Measurements from ENCODE around the gene REPIN1.

GRCh38 chr7:150396426-150396825 lies 27.8 kb downstream of the REPIN1 start:
- TF ChIP-seq, protein P1, sequence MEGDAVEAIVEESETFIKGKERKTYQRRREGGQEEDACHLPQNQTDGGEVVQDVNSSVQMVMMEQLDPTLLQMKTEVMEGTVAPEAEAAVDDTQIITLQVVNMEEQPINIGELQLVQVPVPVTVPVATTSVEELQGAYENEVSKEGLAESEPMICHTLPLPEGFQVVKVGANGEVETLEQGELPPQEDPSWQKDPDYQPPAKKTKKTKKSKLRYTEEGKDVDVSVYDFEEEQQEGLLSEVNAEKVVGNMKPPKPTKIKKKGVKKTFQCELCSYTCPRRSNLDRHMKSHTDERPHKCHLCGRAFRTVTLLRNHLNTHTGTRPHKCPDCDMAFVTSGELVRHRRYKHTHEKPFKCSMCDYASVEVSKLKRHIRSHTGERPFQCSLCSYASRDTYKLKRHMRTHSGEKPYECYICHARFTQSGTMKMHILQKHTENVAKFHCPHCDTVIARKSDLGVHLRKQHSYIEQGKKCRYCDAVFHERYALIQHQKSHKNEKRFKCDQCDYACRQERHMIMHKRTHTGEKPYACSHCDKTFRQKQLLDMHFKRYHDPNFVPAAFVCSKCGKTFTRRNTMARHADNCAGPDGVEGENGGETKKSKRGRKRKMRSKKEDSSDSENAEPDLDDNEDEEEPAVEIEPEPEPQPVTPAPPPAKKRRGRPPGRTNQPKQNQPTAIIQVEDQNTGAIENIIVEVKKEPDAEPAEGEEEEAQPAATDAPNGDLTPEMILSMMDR (conservative IDR thresholded peaks at IDR 0.05; ENCODE audit: low read depth, low read length): no peak
- TF ChIP-seq EZH2 (IDR thresholded peaks at IDR 0.05; ENCODE audit: borderline replicate concordance, low read depth, low read length, poor library complexity, severe bottlenecking): no peak

Measured in A673 (cell line).